RWPE1 (cell line): Measurements from ENCODE around the gene CELA1.
A peak's percentile ranks its signal among the peaks of the same experiment; 100 is the strongest.

Source experiments
- CTCF ChIA-PET: fragments of 350-600 bp; sonication (Branson Sonifier 250); formaldehyde crosslinking; extraction: SDS; loops from one replicate; lab custom pipeline; 2021; lab: Yijun Ruan, JAX
- POLR2A ChIA-PET: fragments of 400-600 bp; formaldehyde crosslinking; extraction: SDS; loops from one replicate; lab custom pipeline; 2020; ENCODE audit warnings: antibody characterized with exemption; ENCODE audit not compliant: low non-redundant PET; lab: Yijun Ruan, JAX
- DNase-seq: peaks from one replicate; pipeline ENCODE4 v3.0.0; 2012; ENCODE audit warnings: low spot score
- H3K27ac ChIP-seq: fragments of 450-650 bp; 2 replicates; pipeline ENCODE4 v1.5.1; 2017
- TF ChIP-seq, protein P1 (sequence below): fragments of 450-650 bp; conservative IDR thresholded peaks from 2 replicates; pipeline ENCODE4 v1.5.1; 2017; ENCODE audit warnings: low read depth, mild to moderate bottlenecking

Gene CELA1

DNA sequence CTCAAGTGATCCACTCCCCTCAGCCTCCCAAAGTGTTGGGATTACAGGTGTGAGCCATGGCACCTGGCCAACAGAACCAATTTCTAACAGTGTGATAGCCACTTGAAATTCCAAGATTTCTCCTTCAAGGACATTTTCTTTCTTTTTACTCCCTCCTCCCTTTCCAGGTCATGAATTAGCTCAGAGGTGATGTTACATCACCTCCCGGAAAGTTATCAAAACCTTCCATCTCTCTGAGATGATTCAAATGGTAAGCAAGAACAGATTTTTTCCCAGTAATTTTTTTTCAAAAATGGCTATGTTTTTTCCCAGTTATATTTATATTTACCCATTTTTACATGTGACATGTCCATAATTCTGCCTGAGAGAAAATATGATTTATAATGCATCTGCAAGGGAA is 60.6 kb downstream of the CELA1 start:
- no peak overlapping the region for H3K27ac ChIP-seq
- no peak for DNase-seq
- TF ChIP-seq, protein P1, sequence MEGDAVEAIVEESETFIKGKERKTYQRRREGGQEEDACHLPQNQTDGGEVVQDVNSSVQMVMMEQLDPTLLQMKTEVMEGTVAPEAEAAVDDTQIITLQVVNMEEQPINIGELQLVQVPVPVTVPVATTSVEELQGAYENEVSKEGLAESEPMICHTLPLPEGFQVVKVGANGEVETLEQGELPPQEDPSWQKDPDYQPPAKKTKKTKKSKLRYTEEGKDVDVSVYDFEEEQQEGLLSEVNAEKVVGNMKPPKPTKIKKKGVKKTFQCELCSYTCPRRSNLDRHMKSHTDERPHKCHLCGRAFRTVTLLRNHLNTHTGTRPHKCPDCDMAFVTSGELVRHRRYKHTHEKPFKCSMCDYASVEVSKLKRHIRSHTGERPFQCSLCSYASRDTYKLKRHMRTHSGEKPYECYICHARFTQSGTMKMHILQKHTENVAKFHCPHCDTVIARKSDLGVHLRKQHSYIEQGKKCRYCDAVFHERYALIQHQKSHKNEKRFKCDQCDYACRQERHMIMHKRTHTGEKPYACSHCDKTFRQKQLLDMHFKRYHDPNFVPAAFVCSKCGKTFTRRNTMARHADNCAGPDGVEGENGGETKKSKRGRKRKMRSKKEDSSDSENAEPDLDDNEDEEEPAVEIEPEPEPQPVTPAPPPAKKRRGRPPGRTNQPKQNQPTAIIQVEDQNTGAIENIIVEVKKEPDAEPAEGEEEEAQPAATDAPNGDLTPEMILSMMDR: no peak
- ChIA-PET POLR2A (no interaction called here), CTCF (no interaction called here)

DNA sequence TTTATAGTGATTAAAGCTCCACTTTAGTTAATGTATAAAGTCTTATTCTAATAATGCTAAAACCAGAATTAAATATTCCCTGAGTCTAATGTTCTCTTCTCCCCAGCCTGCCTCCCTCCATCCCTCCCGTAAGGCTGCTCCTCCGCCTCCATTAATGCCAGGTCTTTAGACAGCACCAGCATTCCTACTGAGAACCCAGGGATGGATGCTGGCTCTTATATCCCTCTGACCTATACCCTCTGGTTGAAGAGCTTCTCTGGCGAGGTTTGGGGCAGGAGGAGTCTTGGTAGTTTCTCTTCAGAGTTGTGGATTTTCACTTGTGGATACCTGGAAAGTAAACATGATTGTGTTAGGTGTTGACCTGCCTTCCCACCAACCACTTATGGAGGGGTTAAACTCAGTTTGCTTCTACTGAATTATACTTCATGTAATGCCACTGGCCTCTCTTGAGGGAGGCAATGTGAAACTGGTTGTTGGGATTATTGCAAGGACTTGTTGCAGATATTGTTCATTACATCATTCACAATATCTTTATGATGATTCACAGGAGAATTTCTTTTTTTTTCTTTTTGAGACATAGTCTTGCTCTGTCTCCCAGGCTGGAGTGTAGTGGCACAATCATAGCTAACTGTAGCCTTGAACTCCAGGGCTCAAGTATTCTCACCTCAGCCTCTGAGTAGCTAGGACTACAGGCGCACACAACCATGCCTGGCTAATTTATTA is 65.1 kb downstream of the CELA1 start:
- POLR2A ChIA-PET: no interaction called here
- CTCF ChIA-PET: no interaction called here
- TF ChIP-seq, protein P1: no peak
- DNase-seq: peak; percentile 60
- no peak overlapping the region for H3K27ac ChIP-seq
